ENCODE data around the gene ZNF519.

The ZNF519 gene

DNA sequence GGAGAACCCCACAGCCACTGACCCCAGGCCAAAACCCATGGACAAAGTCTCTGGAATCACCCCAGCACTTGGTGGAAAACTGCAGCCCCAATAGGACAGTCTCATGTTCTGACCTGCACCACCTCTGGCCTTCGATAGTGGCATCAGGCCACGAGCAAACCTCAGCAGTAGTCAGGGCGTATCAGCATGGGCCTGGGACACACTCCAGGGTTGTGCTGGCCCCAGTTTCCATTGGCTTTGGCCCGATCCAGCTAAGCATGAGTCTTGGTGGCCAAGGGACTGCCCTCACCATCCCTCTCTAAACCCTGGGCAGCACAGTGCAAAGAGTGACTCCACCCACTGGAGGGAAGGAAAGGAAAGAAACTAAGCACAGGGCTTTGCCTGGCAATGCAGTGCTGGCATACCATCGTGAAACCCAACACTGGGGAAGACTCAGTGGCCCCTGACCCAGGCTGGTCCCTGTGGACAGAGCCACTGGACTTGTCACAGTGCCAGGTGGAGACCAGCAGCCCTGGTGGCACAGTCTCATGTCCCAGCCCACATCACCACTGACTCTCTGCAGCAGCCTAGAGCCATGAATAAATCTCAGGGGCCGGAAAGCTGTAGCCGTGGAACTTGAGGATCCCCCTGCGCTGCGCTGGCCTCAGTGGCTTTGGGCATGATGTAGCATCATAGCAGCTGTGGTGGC is 46.3 kb downstream of the ZNF519 start:
- Histone ChIP-seq H3K9ac (ENCODE audit: low read depth, low read length) (no peak overlapping the region), H3K4me3 (ENCODE audit: low read depth, low read length) (no peak overlapping the region), H3K27me3 (ENCODE audit: control insufficient read depth, insufficient read depth, low read length) (no peaks in the 10 kb centered on the region), H3K36me3 (ENCODE audit: control insufficient read depth, insufficient read depth, low read length) (no peaks in the 10 kb centered on the region), H3K9me3 (ENCODE audit: control insufficient read depth, insufficient read depth, low read length) (no peaks in the 10 kb centered on the region), H3K4me1 (ENCODE audit: control insufficient read depth, insufficient read depth, low read length) (peaks cover 5% of the 10 kb centered on the region)

DNA sequence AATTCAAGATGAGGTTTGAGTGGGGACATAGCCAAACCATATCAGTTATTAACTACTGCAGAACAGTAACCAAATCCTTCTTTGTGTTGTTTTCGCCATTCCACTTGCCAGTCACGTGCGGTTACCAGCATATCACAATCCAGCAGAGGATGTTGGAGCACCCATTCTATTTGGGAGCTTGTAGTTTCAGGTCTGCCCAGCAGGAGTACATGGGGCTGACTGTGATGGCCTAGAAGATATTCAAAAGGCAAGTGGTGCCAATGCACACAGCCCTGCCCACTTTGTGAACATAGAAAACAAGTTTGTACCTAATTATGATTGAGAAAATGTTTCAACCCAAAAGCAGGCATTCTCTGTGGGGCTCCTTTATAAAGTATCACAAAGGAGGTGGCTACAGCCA is 57.0 kb downstream of the ZNF519 start:
- Histone ChIP-seq H3K36me3 (ENCODE audit: control insufficient read depth, insufficient read depth, low read length) (no peaks in the 10 kb centered on the region), H3K27me3 (ENCODE audit: control insufficient read depth, insufficient read depth, low read length) (no peaks in the 10 kb centered on the region), H3K4me1 (ENCODE audit: control insufficient read depth, insufficient read depth, low read length) (no peaks in the 10 kb centered on the region), H3K4me3 (ENCODE audit: low read depth, low read length) (no peak overlapping the region), H3K9me3 (ENCODE audit: control insufficient read depth, insufficient read depth, low read length) (no peaks in the 10 kb centered on the region), H3K9ac (ENCODE audit: low read depth, low read length) (no peak overlapping the region)

DNA sequence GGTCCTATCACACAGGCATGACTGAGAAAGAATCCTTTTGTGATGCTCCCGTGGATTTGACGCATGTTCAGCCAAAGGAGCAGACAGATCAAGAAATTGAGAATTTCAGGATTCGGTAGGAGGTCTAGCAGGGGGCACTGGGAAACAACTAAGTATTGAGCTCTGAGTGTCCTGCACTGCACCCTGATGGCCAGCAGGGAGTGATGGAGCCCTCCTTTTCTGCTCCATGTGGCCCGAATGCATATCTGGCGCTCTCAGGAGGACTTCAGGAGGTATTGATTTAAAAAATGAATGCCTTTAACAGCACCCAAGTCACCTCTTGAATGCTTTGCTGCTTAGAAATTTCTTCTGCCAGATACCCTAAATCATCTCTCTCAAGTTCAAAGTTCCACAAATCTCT is 58.0 kb downstream of the ZNF519 start:
- Histone ChIP-seq H3K9ac (ENCODE audit: low read depth, low read length) (no peak overlapping the region), H3K9me3 (ENCODE audit: control insufficient read depth, insufficient read depth, low read length) (no peaks in the 10 kb centered on the region), H3K27me3 (ENCODE audit: control insufficient read depth, insufficient read depth, low read length) (no peaks in the 10 kb centered on the region), H3K4me1 (ENCODE audit: control insufficient read depth, insufficient read depth, low read length) (no peaks in the 10 kb centered on the region), H3K4me3 (ENCODE audit: low read depth, low read length) (no peak overlapping the region), H3K36me3 (ENCODE audit: control insufficient read depth, insufficient read depth, low read length) (no peaks in the 10 kb centered on the region)

DNA sequence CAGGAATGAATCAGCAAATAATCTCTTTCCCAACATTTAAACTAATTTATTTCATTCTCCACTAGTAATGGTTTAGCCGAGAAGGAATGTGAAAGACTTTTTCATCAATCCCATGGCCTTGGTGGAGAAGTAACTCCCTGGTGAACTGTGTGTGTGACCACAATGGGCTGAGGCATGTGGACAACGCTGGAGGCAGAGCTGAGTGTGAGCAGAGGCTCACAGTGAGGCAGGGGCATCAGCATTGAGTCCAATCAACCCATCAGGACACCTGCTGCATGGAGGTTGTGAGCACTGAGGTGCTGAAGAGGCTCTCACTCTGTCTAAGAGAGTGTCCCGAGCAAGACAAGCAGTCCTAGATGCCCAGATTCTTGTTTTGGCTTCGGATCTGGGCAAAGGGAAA is 78.6 kb downstream of the ZNF519 start:
- Histone ChIP-seq H3K9me3 (ENCODE audit: control insufficient read depth, insufficient read depth, low read length) (no peaks in the 10 kb centered on the region), H3K4me3 (ENCODE audit: low read depth, low read length) (no peak overlapping the region), H3K9ac (ENCODE audit: low read depth, low read length) (no peak overlapping the region), H3K36me3 (ENCODE audit: control insufficient read depth, insufficient read depth, low read length) (no peaks in the 10 kb centered on the region), H3K27me3 (ENCODE audit: control insufficient read depth, insufficient read depth, low read length) (no peaks in the 10 kb centered on the region), H3K4me1 (ENCODE audit: control insufficient read depth, insufficient read depth, low read length) (no peaks in the 10 kb centered on the region)

Data from iPS-15b (cell line).